ENCODE results near the gene SLC31A2.

The SLC31A2 gene

GRCh38 chr9:113179839-113180238 is 29.0 kb downstream of the SLC31A2 start:
- Histone ChIP-seq H3K4me2 (ENCODE audit: low read length, poor library complexity, severe bottlenecking) (no peak overlapping the region), H2AK5ac (ENCODE audit: low read length, severe bottlenecking) (no peak overlapping the region), H2AFZ (ENCODE audit: low read depth, low read length) (no peak overlapping the region), H3K36me3 (ENCODE audit: control insufficient read depth in 1 of 2, insufficient read depth in 2 of 2, low read depth in 1 of 2, low read length in 2 of 2) (peaks cover 12 to 86% of the 10 kb centered on the region in 2 experiments), H2BK15ac (ENCODE audit: low read depth, poor library complexity, severe bottlenecking) (no peak overlapping the region), H2BK12ac (ENCODE audit: low read length in 2 of 2) (no peak overlapping the region), H3K9me3 (ENCODE audit: control insufficient read depth, low read length) (no peaks in the 10 kb centered on the region), H4K91ac (ENCODE audit: low read length) (no peak overlapping the region), H3K18ac (ENCODE audit: low read depth in 1 of 2, low read length in 2 of 2) (no peak overlapping the region), H3K4me3 (ENCODE audit: insufficient read depth in 1 of 2, low read depth in 1 of 2, low read length in 2 of 2) (no peak overlapping the region), H3K4ac (ENCODE audit: low read depth in 1 of 2, low read length in 2 of 2) (no peak overlapping the region), H4K8ac (ENCODE audit: low read length) (no peak overlapping the region), H3K27ac (ENCODE audit: low read length, poor library complexity, severe bottlenecking) (no peak overlapping the region), H2BK5ac (ENCODE audit: low read depth, low read length, poor library complexity, severe bottlenecking) (no peak overlapping the region), H3K14ac (ENCODE audit: low read length in 2 of 2) (no peak overlapping the region), H3K9ac (ENCODE audit: low read length) (peak overlapping the region; percentile 7), H3K27me3 (ENCODE audit: control insufficient read depth in 1 of 2, insufficient read depth in 1 of 2, low read length in 2 of 2) (no peaks in the 10 kb centered on the region), H3K23ac (ENCODE audit: low read length in 2 of 2) (no peak overlapping the region), H3K4me1 (ENCODE audit: control insufficient read depth, insufficient read depth, low read depth, low read length) (peaks cover 4% of the 10 kb centered on the region), H2BK120ac (ENCODE audit: low read depth, low read length) (no peak overlapping the region), H3K79me1 (replicated peaks; ENCODE audit: low read length, poor library complexity, severe bottlenecking) (no peaks in the 10 kb centered on the region)
- WGBS: 0% methylated on average over 1 of the region's 1 CpG
- DNase-seq: no peak

- no peak for DNase-seq
- Histone ChIP-seq H3K4me2 (ENCODE audit: low read length, poor library complexity, severe bottlenecking) (no peak overlapping the region), H3K9ac (ENCODE audit: low read length) (no peak overlapping the region), H3K27me3 (ENCODE audit: control insufficient read depth in 1 of 2, insufficient read depth in 1 of 2, low read length in 2 of 2) (no peaks in the 10 kb centered on the region), H2BK120ac (ENCODE audit: low read depth, low read length) (no peak overlapping the region), H3K23ac (ENCODE audit: low read length in 2 of 2) (no peak overlapping the region), H2AK5ac (ENCODE audit: low read length, severe bottlenecking) (no peak overlapping the region), H2BK5ac (ENCODE audit: low read depth, low read length, poor library complexity, severe bottlenecking) (no peak overlapping the region), H3K36me3 (ENCODE audit: control insufficient read depth in 1 of 2, insufficient read depth in 2 of 2, low read depth in 1 of 2, low read length in 2 of 2) (peaks cover 19 to 83% of the 10 kb centered on the region in 2 experiments), H4K91ac (ENCODE audit: low read length) (no peak overlapping the region), H4K8ac (ENCODE audit: low read length) (no peak overlapping the region), H3K27ac (ENCODE audit: low read length, poor library complexity, severe bottlenecking) (no peak overlapping the region), H3K4me1 (ENCODE audit: control insufficient read depth, insufficient read depth, low read depth, low read length) (peaks cover 4% of the 10 kb centered on the region), H3K18ac (ENCODE audit: low read depth in 1 of 2, low read length in 2 of 2) (no peak overlapping the region), H3K79me1 (replicated peaks; ENCODE audit: low read length, poor library complexity, severe bottlenecking) (peaks cover under 1% of the 10 kb centered on the region), H3K9me3 (ENCODE audit: control insufficient read depth, low read length) (no peaks in the 10 kb centered on the region), H3K4me3 (ENCODE audit: insufficient read depth in 1 of 2, low read depth in 1 of 2, low read length in 2 of 2) (no peak overlapping the region), H3K4ac (ENCODE audit: low read depth in 1 of 2, low read length in 2 of 2) (no peak overlapping the region), H2BK12ac (ENCODE audit: low read length in 2 of 2) (no peak overlapping the region), H2AFZ (ENCODE audit: low read depth, low read length) (no peak overlapping the region), H2BK15ac (ENCODE audit: low read depth, poor library complexity, severe bottlenecking) (no peak overlapping the region), H3K14ac (ENCODE audit: low read length in 2 of 2) (no peak overlapping the region)
These were observed 30.4 kb downstream of the SLC31A2 start for GRCh38 chr9:113181165-113181564.

- peaks cover 10 to 66% of the 10 kb centered on the region in 2 experiments for H3K36me3 ChIP-seq (ENCODE audit: control insufficient read depth in 1 of 2, insufficient read depth in 2 of 2, low read depth in 1 of 2, low read length in 2 of 2)
- no peak overlapping the region for H3K23ac ChIP-seq (ENCODE audit: low read length in 2 of 2)
- no peak overlapping the region for H2BK120ac ChIP-seq (ENCODE audit: low read depth, low read length)
- H4K91ac ChIP-seq (ENCODE audit: low read length): no peak overlapping the region
- peaks cover 2% of the 10 kb centered on the region for H3K79me1 ChIP-seq (replicated peaks; ENCODE audit: low read length, poor library complexity, severe bottlenecking)
- peaks cover 5% of the 10 kb centered on the region for H3K4me1 ChIP-seq (ENCODE audit: control insufficient read depth, insufficient read depth, low read depth, low read length)
- H3K18ac ChIP-seq (ENCODE audit: low read depth in 1 of 2, low read length in 2 of 2): peak overlapping the region in 1 of 2 experiments; percentile 38
- no peaks in the 10 kb centered on the region for H3K27me3 ChIP-seq (ENCODE audit: control insufficient read depth in 1 of 2, insufficient read depth in 1 of 2, low read length in 2 of 2)
- DNase-seq: no peak
- peak overlapping the region in 1 of 2 experiments; percentile 30 for H2BK12ac ChIP-seq (ENCODE audit: low read length in 2 of 2)
- H3K14ac ChIP-seq (ENCODE audit: low read length in 2 of 2): no peak overlapping the region
- 97% methylated on average over 2 of the region's 2 CpGs for WGBS
- H3K9ac ChIP-seq (ENCODE audit: low read length): peak overlapping the region; percentile 60
- H2BK5ac ChIP-seq (ENCODE audit: low read depth, low read length, poor library complexity, severe bottlenecking): no peak overlapping the region
- H2AK5ac ChIP-seq (ENCODE audit: low read length, severe bottlenecking): no peak overlapping the region
- H2BK15ac ChIP-seq (ENCODE audit: low read depth, poor library complexity, severe bottlenecking): no peak overlapping the region
- no peak overlapping the region for H3K27ac ChIP-seq (ENCODE audit: low read length, poor library complexity, severe bottlenecking)
- H4K8ac ChIP-seq (ENCODE audit: low read length): no peak overlapping the region
- H2AFZ ChIP-seq (ENCODE audit: low read depth, low read length): no peak overlapping the region
- no peak overlapping the region for H3K4me3 ChIP-seq (ENCODE audit: insufficient read depth in 1 of 2, low read depth in 1 of 2, low read length in 2 of 2)
- H3K4ac ChIP-seq (ENCODE audit: low read depth in 1 of 2, low read length in 2 of 2): no peak overlapping the region
- no peaks in the 10 kb centered on the region for H3K9me3 ChIP-seq (ENCODE audit: control insufficient read depth, low read length)
- no peak overlapping the region for H3K4me2 ChIP-seq (ENCODE audit: low read length, poor library complexity, severe bottlenecking)
These were observed 33.2 kb downstream of the SLC31A2 start for GRCh38 chr9:113183956-113184488.

- no peak overlapping the region for H3K18ac ChIP-seq (ENCODE audit: low read depth in 1 of 2, low read length in 2 of 2)
- no peak overlapping the region for H3K14ac ChIP-seq (ENCODE audit: low read length in 2 of 2)
- H3K27me3 ChIP-seq (ENCODE audit: control insufficient read depth in 1 of 2, insufficient read depth in 1 of 2, low read length in 2 of 2): no peaks in the 10 kb centered on the region
- H2BK120ac ChIP-seq (ENCODE audit: low read depth, low read length): no peak overlapping the region
- peaks cover 2% of the 10 kb centered on the region for H3K79me1 ChIP-seq (replicated peaks; ENCODE audit: low read length, poor library complexity, severe bottlenecking)
- H2BK5ac ChIP-seq (ENCODE audit: low read depth, low read length, poor library complexity, severe bottlenecking): no peak overlapping the region
- H3K4me2 ChIP-seq (ENCODE audit: low read length, poor library complexity, severe bottlenecking): no peak overlapping the region
- no peak overlapping the region for H3K27ac ChIP-seq (ENCODE audit: low read length, poor library complexity, severe bottlenecking)
- H2AFZ ChIP-seq (ENCODE audit: low read depth, low read length): no peak overlapping the region
- H3K23ac ChIP-seq (ENCODE audit: low read length in 2 of 2): no peak overlapping the region
- H3K4me3 ChIP-seq (ENCODE audit: insufficient read depth in 1 of 2, low read depth in 1 of 2, low read length in 2 of 2): no peak overlapping the region
- WGBS: no CpG with 5 or more reads among the region's 2 CpGs
- peak overlapping the region; percentile 60 for H3K9ac ChIP-seq (ENCODE audit: low read length)
- H3K9me3 ChIP-seq (ENCODE audit: control insufficient read depth, low read length): no peaks in the 10 kb centered on the region
- peaks cover 5% of the 10 kb centered on the region for H3K4me1 ChIP-seq (ENCODE audit: control insufficient read depth, insufficient read depth, low read depth, low read length)
- H4K8ac ChIP-seq (ENCODE audit: low read length): no peak overlapping the region
- H2AK5ac ChIP-seq (ENCODE audit: low read length, severe bottlenecking): no peak overlapping the region
- H3K36me3 ChIP-seq (ENCODE audit: control insufficient read depth in 1 of 2, insufficient read depth in 2 of 2, low read depth in 1 of 2, low read length in 2 of 2): peaks cover 10 to 64% of the 10 kb centered on the region in 2 experiments
- H4K91ac ChIP-seq (ENCODE audit: low read length): no peak overlapping the region
- no peak overlapping the region for H3K4ac ChIP-seq (ENCODE audit: low read depth in 1 of 2, low read length in 2 of 2)
- peak; percentile 43 for DNase-seq
- no peak overlapping the region for H2BK15ac ChIP-seq (ENCODE audit: low read depth, poor library complexity, severe bottlenecking)
- no peak overlapping the region for H2BK12ac ChIP-seq (ENCODE audit: low read length in 2 of 2)
These were observed 33.7 kb downstream of the SLC31A2 start for GRCh38 chr9:113184539-113184938.

Data from mesenchymal stem cell (in vitro differentiated cells and primary cell).